Activated CD8-positive, alpha-beta memory T cell treated with anti-CD3 and anti-CD28 coated beads, Interleukin-2, amount 10 ng/mL, durations not matched to agents 7 days and 5 days (primary cell): ENCODE measurements around the gene TNFRSF1A. TPM values are rescaled to one million over a fixed set of nuclear protein-coding genes. Genes with fewer than 3 reads are reported as not detected.
A peak's percentile ranks its signal among the peaks of the same experiment; 100 is the strongest.

Experiments used
- ATAC-seq: fragments of 150-1000 bp; cut with Tn5 transposase; one replicate; pipeline ENCODE4 v1.10.0; 2021; ENCODE audit warnings: moderate library complexity
- CTCF ChIA-PET: fragments of 350-600 bp; sonication (Branson Sonifier 250); formaldehyde crosslinking; loops from one replicate; lab custom pipeline; 2021; ENCODE audit warnings: antibody characterized with exemption; lab: Charles Lee
- DNase-seq: peaks from one replicate; pipeline ENCODE4 v3.0.0-alpha.2; 2020
- H3K27ac Mint-ChIP-seq: one replicate; pipeline ENCODE4 v1.8.0; 2021; ENCODE audit warnings: mild to moderate bottlenecking, mixed read lengths
- H3K27me3 Mint-ChIP-seq: one replicate; pipeline ENCODE4 v1.8.0; 2021; ENCODE audit warnings: mixed read lengths
- H3K36me3 Mint-ChIP-seq: one replicate; pipeline ENCODE4 v1.8.0; 2021; ENCODE audit warnings: mild to moderate bottlenecking, mixed read lengths
- H3K4me1 Mint-ChIP-seq: one replicate; pipeline ENCODE4 v1.8.0; 2021; ENCODE audit warnings: mixed read lengths
- H3K4me3 Mint-ChIP-seq: one replicate; pipeline ENCODE4 v1.8.0; 2021; ENCODE audit warnings: mild to moderate bottlenecking, moderate library complexity, mixed read lengths
- H3K9me3 Mint-ChIP-seq: one replicate; pipeline ENCODE4 v1.8.0; 2022; ENCODE audit warnings: low read depth, mixed read lengths
- total RNA-seq, 2 experiments: library from RNA; stranded (reverse); gene quantifications; one replicate each; pipeline ENCODE4 v1.2.3, GENCODE V29; 2021

TNFRSF1A gene
- total RNA-seq, 2 experiments from 2014 or later: 63.3 to 71.5 TPM

GRCh38 chr12:6336079-6336888 lies 5.6 kb downstream of the TNFRSF1A start:
- Mint-ChIP-seq H3K27ac (no peak overlapping the region), H3K4me3 (no peak overlapping the region), H3K9me3 (no peaks in the 10 kb centered on the region), H3K27me3 (no peaks in the 10 kb centered on the region), H3K4me1 (peaks cover 48% of the 10 kb centered on the region), H3K36me3 (peaks cover 23% of the 10 kb centered on the region)
- ATAC-seq: peak; percentile 66
- CTCF ChIA-PET: interaction anchor here (1.1 to 7.2 kb wide), 14 partner anchors 10 to 204 kb away, joined by 3 to 107 read pairs (median 10); partner anchors contain the start of genes GAPDH and TAPBPL
- peak; percentile 90 for DNase-seq

GRCh38 chr12:6335451-6336078 lies 6.3 kb downstream of the TNFRSF1A start:
- Mint-ChIP-seq H3K4me3 (no peak overlapping the region), H3K27ac (no peak overlapping the region), H3K27me3 (no peaks in the 10 kb centered on the region)

GRCh38 chr12:6334940-6335450 lies 6.9 kb downstream of the TNFRSF1A start:
- peaks cover 34% of the 10 kb centered on the region for H3K36me3 Mint-ChIP-seq
- DNase-seq: peak; percentile 39
- H3K27me3 Mint-ChIP-seq: no peaks in the 10 kb centered on the region
- H3K4me1 Mint-ChIP-seq: peaks cover 58% of the 10 kb centered on the region
- no peaks in the 10 kb centered on the region for H3K9me3 Mint-ChIP-seq
- H3K27ac Mint-ChIP-seq: no peak overlapping the region
- no peak for ATAC-seq
- H3K4me3 Mint-ChIP-seq: no peak overlapping the region
- CTCF ChIA-PET: interaction anchor here (0.6 to 7.2 kb wide), 29 partner anchors 9 to 222 kb away, joined by 3 to 107 read pairs (median 6); partner anchors contain the start of genes GAPDH and TAPBPL

More at GRCh38 chr12:6335451-6336078, 6.3 kb downstream of the TNFRSF1A start:
- CTCF ChIA-PET: interaction anchor here (0.6 to 7.2 kb wide), 29 partner anchors 9 to 222 kb away, joined by 3 to 107 read pairs (median 6); partner anchors contain the start of genes GAPDH and TAPBPL
- ATAC-seq (peak; percentile 62), DNase-seq (peak; percentile 95)
- Mint-ChIP-seq H3K4me1 (peaks cover 53% of the 10 kb centered on the region), H3K9me3 (no peaks in the 10 kb centered on the region), H3K36me3 (peaks cover 28% of the 10 kb centered on the region)

- H3K36me3 Mint-ChIP-seq: peaks cover 37% of the 10 kb centered on the region
- ATAC-seq (no peak), DNase-seq (no peak)
- no peak overlapping the region for H3K4me3 Mint-ChIP-seq
- no peak overlapping the region for H3K27ac Mint-ChIP-seq
- peaks cover 58% of the 10 kb centered on the region for H3K4me1 Mint-ChIP-seq
- CTCF ChIA-PET: interaction anchor here (0.7 to 7.2 kb wide), 15 partner anchors 9 to 223 kb away, joined by 3 to 107 read pairs (median 7); partner anchors contain the start of gene TAPBPL
- H3K27me3 Mint-ChIP-seq: no peaks in the 10 kb centered on the region
- no peaks in the 10 kb centered on the region for H3K9me3 Mint-ChIP-seq
Measured at GRCh38 chr12:6334359-6334758, 7.5 kb downstream of the TNFRSF1A start.

GRCh38 chr12:6333566-6333965 lies 8.3 kb downstream of the TNFRSF1A start:
- Mint-ChIP-seq H3K27me3 (no peaks in the 10 kb centered on the region), H3K27ac (no peak overlapping the region), H3K4me3 (peak overlapping the region; percentile 50), H3K9me3 (no peaks in the 10 kb centered on the region), H3K36me3 (peaks cover 40% of the 10 kb centered on the region), H3K4me1 (peaks cover 58% of the 10 kb centered on the region)
- CTCF ChIA-PET: interaction anchor here (1.0 to 7.2 kb wide), 8 partner anchors 9 to 132 kb away, joined by 3 to 107 read pairs (median 8); no protein-coding TSS in a partner anchor
- ATAC-seq (peak; percentile 8), DNase-seq (peak; percentile 81)

- ATAC-seq (no peak), DNase-seq (peak; percentile 70)
- no peaks in the 10 kb centered on the region for H3K9me3 Mint-ChIP-seq
- peaks cover 58% of the 10 kb centered on the region for H3K4me1 Mint-ChIP-seq
- H3K36me3 Mint-ChIP-seq: peaks cover 43% of the 10 kb centered on the region
- H3K27ac Mint-ChIP-seq: no peak overlapping the region
- no peaks in the 10 kb centered on the region for H3K27me3 Mint-ChIP-seq
- peak overlapping the region; percentile 50 for H3K4me3 Mint-ChIP-seq
- CTCF ChIA-PET: interaction anchor here (0.8 to 7.2 kb wide), 10 partner anchors 10 to 344 kb away, joined by 3 to 107 read pairs (median 8); partner anchors contain the start of gene VAMP1
Measured at GRCh38 chr12:6333029-6333428, 8.8 kb downstream of the TNFRSF1A start.

- Mint-ChIP-seq H3K4me3 (no peak overlapping the region), H3K9me3 (no peaks in the 10 kb centered on the region), H3K27ac (no peak overlapping the region), H3K27me3 (no peaks in the 10 kb centered on the region), H3K36me3 (peaks cover 43% of the 10 kb centered on the region), H3K4me1 (peaks cover 58% of the 10 kb centered on the region)
- CTCF ChIA-PET: interaction anchor here (0.7 to 7.2 kb wide), 12 partner anchors 9 to 1733 kb away, joined by 3 to 107 read pairs (median 6); partner anchors contain the start of gene VAMP1
- ATAC-seq: no peak
- no peak for DNase-seq
Measured at GRCh38 chr12:6332459-6332858, 9.4 kb downstream of the TNFRSF1A start.

GRCh38 chr12:6330999-6331714 lies 10.7 kb downstream of the TNFRSF1A start:
- Mint-ChIP-seq H3K4me1 (peaks cover 57% of the 10 kb centered on the region), H3K27ac (peak overlapping the region; percentile 21)

GRCh38 chr12:6330192-6330591 lies 11.7 kb downstream of the TNFRSF1A start:
- Mint-ChIP-seq H3K27me3 (no peaks in the 10 kb centered on the region), H3K4me3 (no peak overlapping the region), H3K27ac (no peak overlapping the region), H3K9me3 (no peaks in the 10 kb centered on the region), H3K36me3 (peaks cover 45% of the 10 kb centered on the region), H3K4me1 (peaks cover 51% of the 10 kb centered on the region)
- CTCF ChIA-PET: no interaction called here
- peak; percentile 40 for DNase-seq
- no peak for ATAC-seq

More at GRCh38 chr12:6330999-6331714, 10.7 kb downstream of the TNFRSF1A start:
- DNase-seq: no peak
- Mint-ChIP-seq H3K4me3 (no peak overlapping the region), H3K27me3 (no peaks in the 10 kb centered on the region), H3K36me3 (peaks cover 45% of the 10 kb centered on the region), H3K9me3 (no peaks in the 10 kb centered on the region)
- CTCF ChIA-PET: interaction anchor here (1.2 to 7.2 kb wide), 3 partner anchors 8 to 35 kb away, joined by 3 to 107 read pairs (median 10); partner anchors contain the start of gene TNFRSF1A
- ATAC-seq: no peak

GRCh38 chr12:6329703-6330064 lies 12.2 kb downstream of the TNFRSF1A start:
- Mint-ChIP-seq H3K4me3 (no peak overlapping the region), H3K4me1 (peaks cover 51% of the 10 kb centered on the region), H3K27ac (no peak overlapping the region), H3K9me3 (no peaks in the 10 kb centered on the region), H3K36me3 (peaks cover 45% of the 10 kb centered on the region), H3K27me3 (no peaks in the 10 kb centered on the region)
- DNase-seq (no peak), ATAC-seq (no peak)
- CTCF ChIA-PET: no interaction called here

GRCh38 chr12:6328945-6329702 lies 12.8 kb downstream of the TNFRSF1A start:
- Mint-ChIP-seq H3K4me1 (peaks cover 51% of the 10 kb centered on the region), H3K27ac (no peak overlapping the region), H3K4me3 (no peak overlapping the region), H3K9me3 (no peaks in the 10 kb centered on the region), H3K27me3 (no peaks in the 10 kb centered on the region), H3K36me3 (peaks cover 42% of the 10 kb centered on the region)
- CTCF ChIA-PET: no interaction called here
- DNase-seq (peak; percentile 38), ATAC-seq (no peak)
